NOMO-1 treated with DMSO at 0.1 percent for 48 hours (cell line): Measurements from ENCODE around the gene DCUN1D1.

Experiments
- DNase-seq: peaks from one replicate; lab custom pipeline; 2025; ENCODE audit not compliant: unreplicated experiment; lab: John Stamatoyannopoulos, UW

The DCUN1D1 gene

GRCh38 chr3:182896553-182896952, 83.8 kb downstream of the DCUN1D1 start:
- no peak for DNase-seq

DNA sequence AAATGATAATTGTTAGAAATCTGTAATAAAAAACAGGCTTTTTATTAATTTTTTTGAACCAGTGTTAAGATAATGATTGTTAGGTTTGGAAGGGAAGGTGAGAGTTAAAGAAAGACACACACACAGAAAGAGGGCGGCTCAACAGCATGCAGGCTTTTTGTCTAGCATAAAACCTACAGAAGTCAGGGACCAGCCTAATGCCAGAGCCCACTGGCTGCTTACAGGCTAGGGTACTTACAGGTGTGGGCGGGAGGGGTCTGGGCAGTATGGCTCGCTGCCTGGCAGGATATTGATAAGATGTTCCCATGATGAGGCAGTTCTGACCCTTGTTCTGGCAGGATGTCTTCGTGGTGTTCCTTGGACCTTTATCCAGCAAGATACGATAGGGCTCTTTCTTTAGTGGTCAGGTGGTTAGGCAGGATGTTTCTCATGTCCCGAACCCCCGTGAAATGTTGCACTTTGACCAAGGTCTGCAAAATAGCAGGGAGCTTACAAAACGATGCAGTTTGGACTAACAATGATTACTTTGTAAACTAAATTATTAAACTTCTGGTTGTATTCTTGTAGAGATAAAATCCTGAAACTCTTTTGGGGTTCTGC, 84.7 kb downstream of the DCUN1D1 start:
- no peak for DNase-seq

DNA sequence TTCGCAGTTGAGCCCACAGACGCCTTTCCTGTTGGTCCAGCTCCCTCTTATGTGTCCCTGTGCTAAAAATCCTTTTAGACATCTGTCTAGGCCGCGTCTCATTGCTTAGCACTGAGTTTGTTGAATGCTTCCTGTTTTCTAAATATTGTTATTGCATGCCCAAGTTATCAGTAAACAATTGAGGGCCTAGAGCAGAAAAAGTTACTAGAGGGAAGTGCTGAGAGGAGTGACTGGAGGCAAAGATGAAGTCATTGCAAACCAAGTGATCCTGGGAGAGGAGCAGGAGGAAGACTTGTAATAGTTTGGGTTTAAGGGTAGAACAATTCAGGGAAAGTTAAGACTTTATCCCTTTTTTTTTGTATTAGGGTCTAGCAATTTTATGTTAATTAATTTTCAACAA, 88.1 kb downstream of the DCUN1D1 start:
- DNase-seq: no peak

GRCh38 chr3:182891364-182891763, 89.0 kb downstream of the DCUN1D1 start:
- no peak for DNase-seq

DNA sequence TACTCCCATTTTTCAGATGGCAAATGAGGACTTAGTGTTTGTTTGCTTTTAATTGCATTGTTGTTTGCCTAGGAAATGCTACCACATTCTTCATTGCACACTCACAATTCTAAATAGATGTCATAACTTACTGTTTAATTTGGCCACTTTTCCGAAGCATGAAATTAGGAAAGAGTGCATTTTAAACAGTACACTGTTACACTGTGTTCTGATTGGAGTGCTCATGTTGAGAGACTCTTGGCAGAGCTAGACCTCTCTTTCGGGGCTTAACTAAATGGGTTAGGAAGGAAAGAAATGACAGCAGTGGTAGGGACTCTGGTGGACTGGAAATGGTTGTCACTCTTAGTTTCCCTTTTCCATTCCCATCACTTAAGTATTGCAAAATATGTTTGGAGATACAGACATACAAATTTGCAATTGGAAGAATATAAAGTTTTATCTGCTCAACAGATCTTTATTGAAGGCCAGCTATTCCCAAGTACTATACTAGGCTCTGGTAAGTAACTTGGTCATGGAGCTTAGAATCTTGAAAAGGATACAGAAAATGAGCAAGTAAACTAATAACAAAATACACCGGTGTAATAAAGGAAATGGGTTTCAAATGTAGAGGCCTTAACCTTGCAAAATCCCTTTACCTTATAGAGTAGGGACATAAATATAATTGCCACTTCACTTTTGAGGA, 90.2 kb downstream of the DCUN1D1 start:
- DNase-seq: no peak
